IMR-90 (cell line): ENCODE measurements around the gene DNAH17.

Experiments used
- BHLHE40 ChIP-seq: fragments of 150-350 bp; IDR thresholded peaks from 2 replicates; pipeline ENCODE4 v1.6.1; 2016; ENCODE audit warnings: mild to moderate bottlenecking, low read depth, low read length
- CEBPB ChIP-seq: IDR thresholded peaks from 2 replicates; pipeline ENCODE4 v1.6.1; 2012; ENCODE audit warnings: low read depth, low read length, improper control_type of control experiment
- CTCF ChIP-seq: conservative IDR thresholded peaks from 2 replicates; pipeline ENCODE4 v1.5.1; 2012; ENCODE audit warnings: mild to moderate bottlenecking, low read depth, low read length, improper control_type of control experiment
- ELK1 ChIP-seq: fragments of 150-350 bp; IDR thresholded peaks from 2 replicates; pipeline ENCODE4 v1.6.1; 2016; ENCODE audit warnings: low read depth, mild to moderate bottlenecking, low read length, moderate library complexity, borderline replicate concordance
- FOS ChIP-seq: fragments of 150-350 bp; IDR thresholded peaks from 2 replicates; pipeline ENCODE4 v1.6.1; 2016; ENCODE audit warnings: low read depth, low read length
- MAFK ChIP-seq: IDR thresholded peaks from 2 replicates; pipeline ENCODE4 v1.6.1; 2012; ENCODE audit warnings: low read depth, low read length, improper control_type of control experiment
- MAZ ChIP-seq: IDR thresholded peaks from 2 replicates; pipeline ENCODE4 v1.6.1; 2012; ENCODE audit warnings: low read depth, mild to moderate bottlenecking, low read length, improper control_type of control experiment, moderate library complexity, borderline replicate concordance
- MXI1 ChIP-seq: IDR thresholded peaks from 2 replicates; pipeline ENCODE4 v1.6.1; 2012; ENCODE audit warnings: low read depth, mild to moderate bottlenecking, low read length, moderate library complexity, borderline replicate concordance
- POLR2A ChIP-seq: IDR thresholded peaks from 2 replicates; pipeline ENCODE4 v1.6.1; 2012; ENCODE audit warnings: mild to moderate bottlenecking, low read depth, low read length
- RAD21 ChIP-seq: IDR thresholded peaks from 2 replicates; pipeline ENCODE4 v1.6.1; 2012; ENCODE audit warnings: low read length, improper control_type of control experiment
- RFX5 ChIP-seq: IDR thresholded peaks from 2 replicates; pipeline ENCODE4 v1.8.0; 2012; ENCODE audit warnings: low read depth, mild to moderate bottlenecking, low read length, moderate library complexity
- SMC3 ChIP-seq: fragments of 150-350 bp; IDR thresholded peaks from 2 replicates; pipeline ENCODE4 v1.6.1; 2016; ENCODE audit warnings: low read depth, mild to moderate bottlenecking, antibody characterized with exemption, low read length, moderate library complexity

DNA sequence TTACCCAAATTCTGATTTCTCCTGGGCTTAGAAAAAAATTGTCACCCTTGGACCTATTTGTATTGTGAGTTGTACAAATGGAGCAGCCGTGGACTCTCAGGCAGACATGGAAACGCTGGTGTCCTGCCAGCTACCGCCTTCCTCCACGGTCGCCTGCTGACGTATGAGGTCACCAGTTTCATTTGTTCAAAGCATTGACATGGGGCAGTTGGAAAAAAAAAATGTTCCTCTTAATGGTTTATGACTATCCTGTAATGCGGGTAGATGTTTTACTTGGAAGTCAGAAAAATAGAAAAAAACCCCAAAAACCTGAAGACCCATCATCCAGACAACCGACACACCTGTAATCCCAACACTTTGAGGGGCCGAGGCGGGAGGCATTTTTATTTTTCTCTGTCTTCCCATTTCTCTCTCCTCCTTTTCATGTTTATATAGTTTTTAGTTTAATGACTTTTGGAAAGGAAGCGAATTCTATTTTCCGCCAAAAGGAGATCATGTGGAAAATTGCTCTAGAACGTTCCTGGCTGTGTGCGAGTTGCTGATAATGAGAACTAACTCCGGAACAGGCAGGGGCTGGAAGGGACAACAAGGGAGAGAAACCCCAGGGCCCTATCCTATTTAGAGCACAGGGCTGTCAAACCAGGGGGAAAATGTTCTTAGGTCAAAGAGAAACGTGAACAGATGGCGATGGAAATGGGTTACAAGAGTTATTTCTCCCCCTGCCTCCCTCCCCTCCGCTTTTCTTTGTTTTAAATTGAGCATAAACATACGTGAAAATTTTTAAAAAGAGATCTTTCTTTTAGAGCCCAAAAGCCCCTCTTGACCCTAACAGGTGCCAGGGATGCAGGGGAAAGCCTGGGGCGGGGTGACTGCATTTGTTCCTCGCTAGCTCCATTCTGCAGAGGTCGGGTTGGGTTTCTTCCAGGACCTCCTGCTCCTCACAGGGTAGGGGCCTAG lies 13.7 kb downstream of the DNAH17 start:
- TF ChIP-seq FOS (no peak), CTCF (no peak), POLR2A (no peak), MXI1 (no peak), MAZ (no peak), CEBPB (no peak), BHLHE40 (no peak), RAD21 (no peak), SMC3 (no peak), ELK1 (no peak), MAFK (no peak), RFX5 (no peak)
